Activated CD4-positive, alpha-beta memory T cell treated with anti-CD3 and anti-CD28 coated beads, Interleukin-2, amount 10 ng/mL, durations not matched to agents 7 days and 5 days (primary cell): Measurements from ENCODE around the gene CTSD. TPM values are rescaled to one million over a fixed set of nuclear protein-coding genes. Genes with fewer than 3 reads are reported as not detected.

Experiments
- CTCF ChIA-PET: fragments of 350-600 bp; sonication (Branson Sonifier 250); formaldehyde crosslinking; loops from one replicate; lab custom pipeline; 2021; ENCODE audit warnings: antibody characterized with exemption, inconsistent platforms; lab: Charles Lee
- POLR2A ChIA-PET: fragments of 350-600 bp; sonication (Branson Sonifier 250); formaldehyde crosslinking; loops from one replicate; lab custom pipeline; 2021; ENCODE audit warnings: antibody characterized with exemption; lab: Charles Lee
- DNase-seq: peaks from one replicate; pipeline ENCODE4 v3.0.0-alpha.2; 2020
- H3K27ac Mint-ChIP-seq: one replicate; pipeline ENCODE4 v1.8.0; 2021; ENCODE audit warnings: mild to moderate bottlenecking, mixed read lengths
- H3K27me3 Mint-ChIP-seq: one replicate; pipeline ENCODE4 v1.8.0; 2021; ENCODE audit warnings: mixed read lengths
- H3K36me3 Mint-ChIP-seq: one replicate; pipeline ENCODE4 v1.8.0; 2021; ENCODE audit warnings: low read depth, mixed read lengths
- H3K4me1 Mint-ChIP-seq: one replicate; pipeline ENCODE4 v1.8.0; 2021; ENCODE audit warnings: mixed read lengths
- H3K4me3 Mint-ChIP-seq: one replicate; pipeline ENCODE4 v1.8.0; 2021; ENCODE audit warnings: mild to moderate bottlenecking, mixed read lengths
- H3K9me3 Mint-ChIP-seq: one replicate; pipeline ENCODE4 v1.8.0; 2021; ENCODE audit warnings: mixed read lengths
- total RNA-seq, 2 experiments: library from RNA; stranded (reverse); gene quantifications; one replicate each; pipeline ENCODE4 v1.2.3, GENCODE V29; 2021

CTSD gene
- total RNA-seq, 2 experiments from 2014 or later, result 156 to 172 TPM

- peaks cover 7% of the 10 kb centered on the region for H3K36me3 Mint-ChIP-seq
- ChIA-PET CTCF (interaction anchor here (1.3 to 4.0 kb wide), 4 partner anchors 11 to 127 kb away, joined by 4 to 27 read pairs (median 16); no protein-coding TSS in a partner anchor), POLR2A (no interaction called here)
- no peak overlapping the region for H3K27ac Mint-ChIP-seq
- no peak overlapping the region for H3K4me3 Mint-ChIP-seq
- H3K4me1 Mint-ChIP-seq, result peaks cover 8% of the 10 kb centered on the region
- peaks cover 2% of the 10 kb centered on the region for H3K9me3 Mint-ChIP-seq
- H3K27me3 Mint-ChIP-seq, result peaks cover 23% of the 10 kb centered on the region
- DNase-seq, result no peak
Observed at GRCh38 chr11:1705126-1706052, 58.3 kb downstream of the CTSD start.

- DNase-seq, result no peak
- CTCF ChIA-PET, result interaction anchor here (1.2 to 1.3 kb wide), 2 partner anchors 9 to 130 kb away, joined by 5 read pairs; no protein-coding TSS in a partner anchor
- Mint-ChIP-seq H3K36me3 (peaks cover 7% of the 10 kb centered on the region), H3K4me3 (no peak overlapping the region), H3K27me3 (peaks cover 14% of the 10 kb centered on the region), H3K27ac (no peak overlapping the region), H3K9me3 (peaks cover 2% of the 10 kb centered on the region), H3K4me1 (peaks cover 8% of the 10 kb centered on the region)
- POLR2A ChIA-PET, result no interaction called here
Observed at GRCh38 chr11:1703146-1703545, 60.6 kb downstream of the CTSD start.

Other genes with a start within 250 kb of the CTSD start
- 1 to 10 TPM; 2.6 to 2.7 TPM for gene DUSP8, start 191.7 kb downstream of the CTSD start, total RNA-seq
- not detected for gene KRTAP5-1, start 178.6 kb downstream of the CTSD start, total RNA-seq
- not detected for gene KRTAP5-2, start 165.6 kb downstream of the CTSD start, total RNA-seq
- not detected for gene KRTAP5-3, start 155.5 kb downstream of the CTSD start, total RNA-seq
- gene KRTAP5-4, start 141.8 kb downstream of the CTSD start, total RNA-seq, result not detected
- not detected for gene KRTAP5-5, start 134.2 kb downstream of the CTSD start, total RNA-seq
- not detected for gene KRTAP5-6, start 66.7 kb downstream of the CTSD start, total RNA-seq
- 1 to 10 TPM in 1 of 2 experiments, under 1 TPM in 1; 0.70 to 1.3 TPM for gene IFITM10, start 13.3 kb downstream of the CTSD start, total RNA-seq
- gene SYT8, start 71.1 kb upstream of the CTSD start, total RNA-seq, result not detected
- under 1 TPM; 0.38 to 0.60 TPM for gene TNNI2, start 75.1 kb upstream of the CTSD start, total RNA-seq
- 100 to 1,000 TPM; 590 TPM for gene LSP1, start 89.2 kb upstream of the CTSD start, total RNA-seq
- gene PRR33, start 128.0 kb upstream of the CTSD start, total RNA-seq, result under 1 TPM; 0.08 TPM
- gene TNNT3, start 155.8 kb upstream of the CTSD start, total RNA-seq, result 1 to 10 TPM; 6.6 to 9.7 TPM
- gene MRPL23, start 183.4 kb upstream of the CTSD start, total RNA-seq, result 10 to 100 TPM; 99.8 to 99.9 TPM
- gene H19, start 233.9 kb upstream of the CTSD start, total RNA-seq, result not detected